Parathyroid adenoma (tissue), 2 donors: ENCODE data around the gene SMIM13.
"Not testable (repeated sequence)": the region's sequence is repeated elsewhere in the genome, so short reads cannot be mapped to it uniquely, and the experiment has no call there.

Experiments used
- H2AFZ ChIP-seq: fragments of 300-600 bp; sonication (generic); one replicate; pipeline ENCODE4 v1.7.0; 2017; ENCODE audit warnings: antibody characterized with exemption, mild to moderate bottlenecking
- H3K27ac ChIP-seq: fragments of 300-600 bp; sonication (generic); one replicate; pipeline ENCODE4 v1.7.0; 2017
- H3K27me3 ChIP-seq: fragments of 300-600 bp; sonication (generic); one replicate; pipeline ENCODE4 v1.7.0; 2017; ENCODE audit warnings: low read length; ENCODE audit not compliant: control insufficient read depth, insufficient read depth
- H3K36me3 ChIP-seq: fragments of 300-600 bp; sonication (generic); one replicate; pipeline ENCODE4 v1.7.0; 2017; ENCODE audit warnings: low read length; ENCODE audit not compliant: control insufficient read depth, insufficient read depth
- H3K4me1 ChIP-seq: fragments of 300-600 bp; sonication (generic); one replicate; pipeline ENCODE4 v1.7.0; 2017; ENCODE audit warnings: control low read depth
- H3K4me2 ChIP-seq: fragments of 300-600 bp; sonication (generic); one replicate; pipeline ENCODE4 v1.7.0; 2017; ENCODE audit warnings: low read length
- H3K4me3 ChIP-seq: fragments of 300-600 bp; sonication (generic); one replicate; pipeline ENCODE4 v1.7.0; 2017; ENCODE audit warnings: low read depth, low read length
- H3K79me2 ChIP-seq: fragments of 300-600 bp; sonication (generic); one replicate; pipeline ENCODE4 v1.7.0; 2017; ENCODE audit warnings: control low read depth
- H3K9ac ChIP-seq: fragments of 300-600 bp; sonication (generic); one replicate; pipeline ENCODE4 v1.7.0; 2017; ENCODE audit warnings: mild to moderate bottlenecking
- H3K9me3 ChIP-seq: fragments of 300-600 bp; sonication (generic); one replicate; pipeline ENCODE4 v1.7.0; 2017; ENCODE audit warnings: low read length; ENCODE audit not compliant: control insufficient read depth
- TF ChIP-seq, protein P1 (sequence below): fragments of 300-600 bp; sonication (generic); IDR thresholded peaks from one replicate; pipeline ENCODE4 v1.7.0; 2017; ENCODE audit warnings: antibody characterized with exemption, mild to moderate bottlenecking
- donor health status: primary hyperparathyroidism.

SMIM13 gene

DNA sequence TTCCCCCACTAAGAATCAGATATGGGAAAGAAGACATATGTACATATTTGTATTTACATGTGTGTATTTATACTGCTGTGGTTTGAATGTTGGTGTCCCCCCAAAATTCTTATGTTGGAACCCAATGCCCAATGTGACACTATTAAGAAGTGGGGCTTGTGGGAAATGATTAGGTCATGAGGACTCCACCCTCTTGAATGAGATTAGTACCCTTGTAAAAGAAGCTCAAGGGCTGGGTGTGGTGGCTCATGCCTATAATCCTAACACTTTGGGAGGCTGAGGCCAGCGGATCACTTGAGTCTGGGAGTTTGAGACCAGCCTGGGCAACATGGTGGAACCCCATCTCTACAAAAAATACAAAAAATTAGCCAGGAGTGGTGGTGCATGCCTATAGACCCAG, 3.9 kb upstream of the SMIM13 start:
- no peaks in the 10 kb centered on the region for H3K9me3 ChIP-seq
- H3K4me3 ChIP-seq, result no peak overlapping the region
- no peaks in the 10 kb centered on the region for H3K27me3 ChIP-seq
- no peak overlapping the region for H3K4me2 ChIP-seq
- no peaks in the 10 kb centered on the region for H3K79me2 ChIP-seq
- peaks cover 3% of the 10 kb centered on the region for H3K4me1 ChIP-seq
- TF ChIP-seq, protein P1, sequence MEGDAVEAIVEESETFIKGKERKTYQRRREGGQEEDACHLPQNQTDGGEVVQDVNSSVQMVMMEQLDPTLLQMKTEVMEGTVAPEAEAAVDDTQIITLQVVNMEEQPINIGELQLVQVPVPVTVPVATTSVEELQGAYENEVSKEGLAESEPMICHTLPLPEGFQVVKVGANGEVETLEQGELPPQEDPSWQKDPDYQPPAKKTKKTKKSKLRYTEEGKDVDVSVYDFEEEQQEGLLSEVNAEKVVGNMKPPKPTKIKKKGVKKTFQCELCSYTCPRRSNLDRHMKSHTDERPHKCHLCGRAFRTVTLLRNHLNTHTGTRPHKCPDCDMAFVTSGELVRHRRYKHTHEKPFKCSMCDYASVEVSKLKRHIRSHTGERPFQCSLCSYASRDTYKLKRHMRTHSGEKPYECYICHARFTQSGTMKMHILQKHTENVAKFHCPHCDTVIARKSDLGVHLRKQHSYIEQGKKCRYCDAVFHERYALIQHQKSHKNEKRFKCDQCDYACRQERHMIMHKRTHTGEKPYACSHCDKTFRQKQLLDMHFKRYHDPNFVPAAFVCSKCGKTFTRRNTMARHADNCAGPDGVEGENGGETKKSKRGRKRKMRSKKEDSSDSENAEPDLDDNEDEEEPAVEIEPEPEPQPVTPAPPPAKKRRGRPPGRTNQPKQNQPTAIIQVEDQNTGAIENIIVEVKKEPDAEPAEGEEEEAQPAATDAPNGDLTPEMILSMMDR, result no peak
- H3K36me3 ChIP-seq, result no peaks in the 10 kb centered on the region
- H3K27ac ChIP-seq, result no peak overlapping the region
- H2AFZ ChIP-seq, result no peak overlapping the region
- no peak overlapping the region for H3K9ac ChIP-seq

DNA sequence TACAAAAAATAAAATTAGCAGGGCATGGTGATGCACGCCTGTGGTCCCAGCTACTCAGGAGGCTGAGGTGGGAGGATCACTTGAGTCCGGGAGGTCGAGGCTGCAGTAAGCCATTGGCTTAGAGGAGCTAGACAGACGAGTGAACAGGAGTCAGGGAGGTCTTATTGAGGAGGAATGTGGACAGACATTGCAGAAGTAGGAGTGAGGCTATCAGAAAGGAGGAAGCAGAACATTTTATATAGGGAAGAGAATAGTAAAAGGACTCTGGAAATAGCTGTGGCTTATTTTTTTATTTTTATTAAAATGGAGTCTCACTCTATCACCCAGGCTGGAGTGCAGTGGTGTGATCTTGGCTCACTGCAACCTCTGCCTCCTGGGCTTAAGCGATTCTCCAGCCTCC, 2.5 kb upstream of the SMIM13 start:
- H3K79me2 ChIP-seq, H3K4me3 ChIP-seq, H3K27me3 ChIP-seq, H3K9ac ChIP-seq, H3K4me2 ChIP-seq, H3K9me3 ChIP-seq, H3K27ac ChIP-seq, H2AFZ ChIP-seq, H3K36me3 ChIP-seq, H3K4me1 ChIP-seq: not testable (repeated sequence)

- TF ChIP-seq, protein P1, result no peak
- Histone ChIP-seq H3K4me3 (peak overlapping the region; percentile 97), H3K27ac (peak overlapping the region; percentile 77), H3K4me1 (peaks cover 3% of the 10 kb centered on the region), H3K79me2 (peaks cover 19% of the 10 kb centered on the region), H3K4me2 (peak overlapping the region; percentile 100), H2AFZ (peak overlapping the region; percentile 77), H3K27me3 (no peaks in the 10 kb centered on the region), H3K36me3 (no peaks in the 10 kb centered on the region), H3K9ac (no peak overlapping the region), H3K9me3 (no peaks in the 10 kb centered on the region)
These were observed 812 bp upstream of the SMIM13 start for GRCh38 chr6:11092668-11093375.

DNA sequence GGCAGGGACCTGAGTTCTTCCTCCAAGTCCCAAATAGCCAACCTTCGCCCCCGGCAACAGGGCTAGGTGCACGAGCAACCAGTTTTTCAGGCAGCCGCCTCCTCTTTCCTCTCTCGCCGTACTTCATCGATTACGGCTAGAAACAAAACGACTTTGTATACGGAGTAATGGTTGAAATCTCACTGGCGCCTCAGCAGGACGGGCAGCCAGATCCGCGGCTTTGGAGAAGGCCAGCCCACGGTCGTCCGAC, 333 bp upstream of the SMIM13 start:
- H3K4me3 ChIP-seq, result peak overlapping the region; percentile 97
- no peaks in the 10 kb centered on the region for H3K9me3 ChIP-seq
- H3K4me1 ChIP-seq, result peaks cover 3% of the 10 kb centered on the region
- no peaks in the 10 kb centered on the region for H3K36me3 ChIP-seq
- peaks cover 20% of the 10 kb centered on the region for H3K79me2 ChIP-seq
- no peaks in the 10 kb centered on the region for H3K27me3 ChIP-seq
- peak overlapping the region; percentile 77 for H2AFZ ChIP-seq
- TF ChIP-seq, protein P1, result no peak
- peak overlapping the region; percentile 100 for H3K4me2 ChIP-seq
- H3K9ac ChIP-seq, result no peak overlapping the region
- H3K27ac ChIP-seq, result peak overlapping the region; percentile 77

DNA sequence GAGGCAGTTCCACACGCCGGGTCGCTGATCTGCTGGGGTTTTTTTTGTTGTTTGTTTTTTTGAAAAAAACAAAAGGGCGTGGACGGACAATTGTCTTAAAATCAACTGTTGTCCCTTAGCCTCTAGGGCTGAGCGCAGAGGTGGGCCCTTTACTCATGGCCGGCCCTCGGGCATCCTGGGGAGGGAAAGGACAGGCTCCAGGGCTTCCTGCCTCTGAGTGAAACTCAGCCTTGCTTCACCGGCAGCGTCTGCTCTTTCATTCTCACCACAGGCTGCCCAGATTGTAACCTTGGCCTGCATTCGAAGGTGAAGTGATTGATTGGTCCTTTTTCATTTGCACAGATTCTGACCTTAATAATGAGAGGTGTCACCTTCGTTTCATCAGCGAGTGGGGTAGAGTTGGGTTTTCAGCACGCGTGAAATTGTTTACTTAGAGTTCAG, 797 bp downstream of the SMIM13 start:
- peak overlapping the region; percentile 77 for H3K27ac ChIP-seq
- TF ChIP-seq, protein P1, result no peak
- H3K9ac ChIP-seq, result no peak overlapping the region
- peaks cover 25% of the 10 kb centered on the region for H3K79me2 ChIP-seq
- H3K27me3 ChIP-seq, result no peaks in the 10 kb centered on the region
- H3K36me3 ChIP-seq, result no peaks in the 10 kb centered on the region
- peak overlapping the region; percentile 71 for H2AFZ ChIP-seq
- peak overlapping the region; percentile 97 for H3K4me3 ChIP-seq
- no peaks in the 10 kb centered on the region for H3K9me3 ChIP-seq
- H3K4me1 ChIP-seq, result peaks cover 3% of the 10 kb centered on the region
- H3K4me2 ChIP-seq, result peak overlapping the region; percentile 100
